DND-41 (cell line): Measurements from ENCODE around the gene CXCL11.

ENCODE experiments used
- EZH2 ChIP-seq: IDR thresholded peaks from 3 replicates; pipeline ENCODE4 v1.6.1; 2012; ENCODE audit warnings: borderline replicate concordance, low read depth, mild to moderate bottlenecking, moderate library complexity, low read length, inconsistent platforms; ENCODE audit not compliant: severe bottlenecking
- TF ChIP-seq, protein P1 (sequence below): IDR thresholded peaks from 2 replicates; pipeline ENCODE4 v1.5.1; 2012; ENCODE audit warnings: borderline replicate concordance, low read length, moderate library complexity, mild to moderate bottlenecking; ENCODE audit not compliant: poor library complexity, severe bottlenecking; ENCODE audit errors: extremely low read depth

DNA sequence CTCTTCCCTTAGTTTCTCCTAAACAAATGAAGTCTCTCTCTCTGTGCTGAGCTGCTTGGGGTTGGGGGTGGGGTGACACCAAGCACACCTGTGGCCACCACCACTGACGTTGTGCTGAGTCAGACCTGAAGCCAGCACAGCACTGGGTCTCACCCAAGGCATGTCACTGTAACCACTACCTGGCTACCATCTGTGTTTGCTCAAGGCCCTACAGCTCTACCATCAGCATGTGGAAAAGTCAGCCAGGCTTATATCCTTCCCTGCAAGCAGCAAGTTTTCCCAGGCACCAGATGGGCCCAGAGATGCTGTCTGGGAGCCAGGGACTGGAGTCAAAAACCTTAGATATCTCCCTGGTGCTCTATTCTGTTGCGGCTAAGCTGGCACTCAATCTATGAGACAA, 19.5 kb downstream of the CXCL11 start:
- TF ChIP-seq, protein P1, sequence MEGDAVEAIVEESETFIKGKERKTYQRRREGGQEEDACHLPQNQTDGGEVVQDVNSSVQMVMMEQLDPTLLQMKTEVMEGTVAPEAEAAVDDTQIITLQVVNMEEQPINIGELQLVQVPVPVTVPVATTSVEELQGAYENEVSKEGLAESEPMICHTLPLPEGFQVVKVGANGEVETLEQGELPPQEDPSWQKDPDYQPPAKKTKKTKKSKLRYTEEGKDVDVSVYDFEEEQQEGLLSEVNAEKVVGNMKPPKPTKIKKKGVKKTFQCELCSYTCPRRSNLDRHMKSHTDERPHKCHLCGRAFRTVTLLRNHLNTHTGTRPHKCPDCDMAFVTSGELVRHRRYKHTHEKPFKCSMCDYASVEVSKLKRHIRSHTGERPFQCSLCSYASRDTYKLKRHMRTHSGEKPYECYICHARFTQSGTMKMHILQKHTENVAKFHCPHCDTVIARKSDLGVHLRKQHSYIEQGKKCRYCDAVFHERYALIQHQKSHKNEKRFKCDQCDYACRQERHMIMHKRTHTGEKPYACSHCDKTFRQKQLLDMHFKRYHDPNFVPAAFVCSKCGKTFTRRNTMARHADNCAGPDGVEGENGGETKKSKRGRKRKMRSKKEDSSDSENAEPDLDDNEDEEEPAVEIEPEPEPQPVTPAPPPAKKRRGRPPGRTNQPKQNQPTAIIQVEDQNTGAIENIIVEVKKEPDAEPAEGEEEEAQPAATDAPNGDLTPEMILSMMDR, result no peak
- TF ChIP-seq EZH2, result no peak
